Esophagus muscularis mucosa (tissue), 3 donors: Measurements from ENCODE around the gene ISCA1.

Experiments used
- CTCF ChIP-seq, 3 experiments: fragments of 200-600 bp in 2 of 3; fragments of 450-650 bp in 1 of 3; sonication (generic) in 2 of 3; IDR thresholded peaks; one replicate each; pipeline ENCODE4 v1.5.1; 2017 to 2019; ENCODE audit warnings: antibody characterized with exemption in 3 of 3, mild to moderate bottlenecking in 2 of 3, moderate library complexity in 1 of 3
- POLR2AphosphoS5 ChIP-seq, 2 donors: sonication (generic); formaldehyde crosslinking; IDR thresholded peaks; one replicate each; pipeline ENCODE4 v1.6.1; 2017; ENCODE audit warnings: antibody characterized with exemption in 2 of 2

DNA sequence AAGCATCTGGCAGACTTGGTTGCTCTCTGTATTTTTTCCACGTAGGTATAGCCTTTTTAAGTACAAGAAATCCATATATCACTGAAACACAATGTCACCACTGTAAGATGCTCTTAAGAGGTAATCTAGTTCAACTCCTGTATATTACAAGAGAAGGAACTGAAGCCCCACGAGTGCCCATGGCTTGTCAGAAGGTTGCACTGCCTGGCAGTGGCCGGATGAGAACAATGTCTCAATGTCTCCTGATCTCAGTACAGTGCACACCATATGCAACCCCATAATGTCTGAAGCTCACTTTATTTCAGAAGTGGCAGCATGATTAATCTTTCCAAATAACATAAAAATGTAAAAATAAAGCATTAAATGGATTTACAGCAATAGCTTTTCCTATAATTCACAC is 44.2 kb upstream of the ISCA1 start:
- no peak for TF ChIP-seq CTCF (IDR thresholded peaks at IDR 0.05)
- TF ChIP-seq POLR2AphosphoS5 (IDR thresholded peaks at IDR 0.05), result no peak
